PFSK-1 (cell line): Measurements from ENCODE around the gene CDCA3.

Experiments used
- FOXP2 ChIP-seq: optimal IDR thresholded peaks from 2 replicates; pipeline ENCODE3; 2011; ENCODE audit warnings: borderline replicate concordance, control low read depth, inconsistent platforms; ENCODE audit not compliant: insufficient read depth; ENCODE audit errors: extremely low read length, extremely low read depth
- POLR2AphosphoS5 ChIP-seq: IDR thresholded peaks from 2 replicates; pipeline ENCODE4 v1.6.1; 2012; ENCODE audit warnings: low read depth, mild to moderate bottlenecking, control low read depth, low read length, moderate library complexity
- REST ChIP-seq, 2 experiments: IDR thresholded peaks; 2 replicates each; pipeline versions ENCODE4 v1.6.1 to v1.8.0; 2011 to 2012; ENCODE audit warnings: low read depth in 2 of 2, low read length in 2 of 2, control low read depth in 1 of 2, inconsistent platforms in 1 of 2, mild to moderate bottlenecking in 1 of 2, moderate library complexity in 1 of 2; ENCODE audit not compliant: insufficient read depth in 1 of 2
- SIN3A ChIP-seq: IDR thresholded peaks from 2 replicates; pipeline ENCODE4 v1.6.1; 2012; ENCODE audit warnings: mild to moderate bottlenecking, low read length, moderate library complexity, borderline replicate concordance; ENCODE audit not compliant: insufficient read depth
- TAF1 ChIP-seq: IDR thresholded peaks from 2 replicates; pipeline ENCODE4 v1.6.1; 2012; ENCODE audit warnings: low read length, control low read depth, borderline replicate concordance; ENCODE audit not compliant: insufficient read depth

CDCA3 gene

GRCh38 chr12:6850796-6851152 is 312 bp downstream of the CDCA3 start:
- TF ChIP-seq FOXP2 (no peak), SIN3A (no peak), POLR2AphosphoS5 (no peak), TAF1 (no peak), REST (IDR thresholded peaks at IDR 0.05; ENCODE audit: insufficient read depth in 1 of 2, low read depth in 2 of 2, low read length in 2 of 2) (no peak)

GRCh38 chr12:6849976-6850560 is 1.0 kb downstream of the CDCA3 start:
- TF ChIP-seq FOXP2, result no peak
- TF ChIP-seq POLR2AphosphoS5, result no peak
- no peak for TF ChIP-seq TAF1
- TF ChIP-seq REST (IDR thresholded peaks at IDR 0.05; ENCODE audit: insufficient read depth in 1 of 2, low read depth in 2 of 2, low read length in 2 of 2), result no peak
- TF ChIP-seq SIN3A, result no peak

GRCh38 chr12:6849427-6849826 is 1.7 kb downstream of the CDCA3 start:
- TF ChIP-seq TAF1 (no peak), FOXP2 (no peak), SIN3A (no peak), REST (IDR thresholded peaks at IDR 0.05; ENCODE audit: insufficient read depth in 1 of 2, low read depth in 2 of 2, low read length in 2 of 2) (no peak), POLR2AphosphoS5 (no peak)

- no peak for TF ChIP-seq SIN3A
- TF ChIP-seq FOXP2, result no peak
- no peak for TF ChIP-seq TAF1
- no peak for TF ChIP-seq POLR2AphosphoS5
Observed at GRCh38 chr12:6847676-6848075, 3.4 kb downstream of the CDCA3 start.

GRCh38 chr12:6846316-6846869 is 4.7 kb downstream of the CDCA3 start:
- TF ChIP-seq SIN3A, result no peak
- no peak for TF ChIP-seq POLR2AphosphoS5
- no peak for TF ChIP-seq REST (IDR thresholded peaks at IDR 0.05; ENCODE audit: insufficient read depth in 1 of 2, low read depth in 2 of 2, low read length in 2 of 2)
- TF ChIP-seq FOXP2, result no peak
- TF ChIP-seq TAF1, result no peak

- TF ChIP-seq FOXP2 (no peak), SIN3A (no peak), REST (IDR thresholded peaks at IDR 0.05; ENCODE audit: insufficient read depth in 1 of 2, low read depth in 2 of 2, low read length in 2 of 2) (no peak)
Observed at GRCh38 chr12:6845395-6845794, 5.7 kb downstream of the CDCA3 start.
